Measurements from ENCODE around the gene FBXO4.

FBXO4 gene

DNA sequence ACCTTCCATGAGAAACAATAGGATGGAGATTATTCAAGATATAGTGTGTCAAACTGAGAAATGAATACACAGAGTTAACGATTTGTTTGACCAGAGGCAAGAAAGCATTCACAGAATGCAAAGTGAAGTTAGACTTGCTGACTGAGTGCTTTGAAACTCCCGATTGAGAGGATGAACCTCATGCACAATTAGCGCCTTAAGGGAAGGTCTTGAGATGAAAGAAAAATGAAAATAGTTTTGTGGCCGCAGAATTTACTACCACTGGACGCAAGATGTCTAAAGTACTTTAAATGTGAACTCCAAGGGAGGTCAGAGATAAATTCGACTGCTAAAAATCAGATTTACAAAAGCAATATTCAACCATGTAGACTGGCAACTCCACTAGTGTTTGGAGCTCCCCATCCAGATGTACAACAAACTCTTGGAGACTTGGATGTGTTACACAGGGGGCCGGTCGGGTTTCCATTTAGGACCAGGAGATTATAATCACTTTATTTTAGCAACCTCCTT is 21.6 kb upstream of the FBXO4 start:
- Histone ChIP-seq H3K9me3 (ENCODE audit: insufficient read depth, low read length) (no peaks in the 10 kb centered on the region), H3K27me3 (ENCODE audit: insufficient read depth, insufficient read length) (no peaks in the 10 kb centered on the region), H3K9ac (ENCODE audit: insufficient read length, low read depth) (peak overlapping the region; percentile 71), H3K4me3 (ENCODE audit: insufficient read length, low read depth) (peak overlapping the region; percentile 27), H3K4me1 (ENCODE audit: insufficient read depth, insufficient read length) (no peaks in the 10 kb centered on the region), H3K36me3 (ENCODE audit: insufficient read depth, insufficient read length, low read length) (peaks cover 15% of the 10 kb centered on the region)
- DNase-seq (ENCODE audit: low read depth, low spot score) = no peak
- no peak for TF ChIP-seq ZNF274 (IDR thresholded peaks at IDR 0.05; ENCODE audit: low read depth, low read length)
- no peak for TF ChIP-seq YY1 (IDR thresholded peaks at IDR 0.05; ENCODE audit: insufficient read depth, insufficient read length)
- TF ChIP-seq SUZ12 (IDR thresholded peaks at IDR 0.05; ENCODE audit: extremely low read depth, insufficient read depth, insufficient read length) = no peak

GRCh38 chr5:41903892-41904799 is 20.9 kb upstream of the FBXO4 start, which contains the start of gene RIMOC1:
TSS of gene RIMOC1 (plus strand) at chr5:41904344. CDS start at chr5:41904368, 24 bp downstream.
- no peak for TF ChIP-seq SUZ12 (IDR thresholded peaks at IDR 0.05; ENCODE audit: extremely low read depth, insufficient read depth, insufficient read length)
- TF ChIP-seq YY1 (IDR thresholded peaks at IDR 0.05; ENCODE audit: insufficient read depth, insufficient read length) = peak; percentile 54

DNA sequence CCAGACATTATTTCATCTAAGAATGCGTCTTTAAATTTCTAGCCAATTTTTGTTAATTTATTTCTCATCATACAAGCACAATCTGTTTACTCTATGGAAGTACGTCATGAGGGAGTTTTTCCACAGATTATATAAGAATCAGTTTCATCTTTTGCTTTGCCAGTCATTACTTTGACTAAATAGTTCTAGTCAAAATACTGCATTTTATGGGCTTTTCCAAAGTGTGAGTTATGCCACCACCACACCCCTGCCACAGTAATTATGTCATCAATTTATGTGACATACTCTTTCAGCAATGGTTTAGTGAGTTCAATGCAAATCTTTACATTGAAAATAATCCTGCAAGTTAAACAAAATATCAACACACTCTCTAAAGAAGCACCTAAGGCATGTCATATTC is 18.9 kb upstream of the FBXO4 start:
- Histone ChIP-seq H3K4me1 (ENCODE audit: insufficient read depth, insufficient read length) (no peaks in the 10 kb centered on the region), H3K4me3 (ENCODE audit: insufficient read length, low read depth) (no peak overlapping the region), H3K9me3 (ENCODE audit: insufficient read depth, low read length) (no peaks in the 10 kb centered on the region), H3K27me3 (ENCODE audit: insufficient read depth, insufficient read length) (no peaks in the 10 kb centered on the region), H3K9ac (ENCODE audit: insufficient read length, low read depth) (no peak overlapping the region), H3K36me3 (ENCODE audit: insufficient read depth, insufficient read length, low read length) (peaks cover 35% of the 10 kb centered on the region)
- TF ChIP-seq YY1 (IDR thresholded peaks at IDR 0.05; ENCODE audit: insufficient read depth, insufficient read length) (no peak), ZNF274 (IDR thresholded peaks at IDR 0.05; ENCODE audit: low read depth, low read length) (no peak), SUZ12 (IDR thresholded peaks at IDR 0.05; ENCODE audit: extremely low read depth, insufficient read depth, insufficient read length) (no peak)
- DNase-seq (ENCODE audit: low read depth, low spot score) = no peak

More at GRCh38 chr5:41903892-41904799, 20.9 kb upstream of the FBXO4 start, which contains the start of gene RIMOC1:
- H3K27me3 ChIP-seq (ENCODE audit: insufficient read depth, insufficient read length) = no peaks in the 10 kb centered on the region
- H3K4me3 ChIP-seq (ENCODE audit: insufficient read length, low read depth) = peak within 1 kb of the TSS; percentile 96
- DNase-seq (ENCODE audit: low read depth, low spot score) = peak; percentile 95
- H3K4me1 ChIP-seq (ENCODE audit: insufficient read depth, insufficient read length) = no peaks in the 10 kb centered on the region
- H3K36me3 ChIP-seq (ENCODE audit: insufficient read depth, insufficient read length, low read length) = peaks cover 18% of the 10 kb centered on the region
- peak within 1 kb of the TSS; percentile 95 for H3K9ac ChIP-seq (ENCODE audit: insufficient read length, low read depth)
- H3K9me3 ChIP-seq (ENCODE audit: insufficient read depth, low read length) = no peaks in the 10 kb centered on the region

- Histone ChIP-seq H3K27me3 (ENCODE audit: insufficient read depth, insufficient read length) (no peaks in the 10 kb centered on the region), H3K4me3 (ENCODE audit: insufficient read length, low read depth) (no peak overlapping the region), H3K9ac (ENCODE audit: insufficient read length, low read depth) (no peak overlapping the region), H3K4me1 (ENCODE audit: insufficient read depth, insufficient read length) (no peaks in the 10 kb centered on the region), H3K36me3 (ENCODE audit: insufficient read depth, insufficient read length, low read length) (peaks cover 54% of the 10 kb centered on the region), H3K9me3 (ENCODE audit: insufficient read depth, low read length) (no peaks in the 10 kb centered on the region)
- no peak for TF ChIP-seq SUZ12 (IDR thresholded peaks at IDR 0.05; ENCODE audit: extremely low read depth, insufficient read depth, insufficient read length)
- no peak for TF ChIP-seq ZNF274 (IDR thresholded peaks at IDR 0.05; ENCODE audit: low read depth, low read length)
- no peak for TF ChIP-seq YY1 (IDR thresholded peaks at IDR 0.05; ENCODE audit: insufficient read depth, insufficient read length)
- no peak for DNase-seq (ENCODE audit: low read depth, low spot score)
These were observed 16.6 kb upstream of the FBXO4 start for GRCh38 chr5:41908374-41909079.

DNA sequence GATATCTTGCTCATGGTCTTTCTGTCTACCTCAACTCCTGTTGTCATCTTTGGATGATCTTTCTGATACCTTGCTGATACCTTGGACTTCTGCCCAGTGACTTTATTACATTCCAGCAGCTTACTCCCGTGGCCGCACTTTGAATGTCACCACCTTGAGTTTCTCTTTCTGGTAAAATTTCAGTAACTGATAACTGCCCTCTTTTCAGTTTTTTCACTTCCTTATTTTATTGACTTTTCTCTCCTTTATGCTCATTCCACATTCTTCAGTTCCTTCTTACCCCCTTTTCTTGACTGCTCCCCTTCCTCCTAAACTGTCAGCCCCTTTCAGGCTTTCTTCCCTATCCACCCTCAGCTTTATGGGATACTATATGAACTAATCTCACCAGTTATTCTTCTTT is 7.0 kb upstream of the FBXO4 start:
- no peak for DNase-seq (ENCODE audit: low read depth, low spot score)

GRCh38 chr5:41921166-41921565 is 3.9 kb upstream of the FBXO4 start:
- TF ChIP-seq ZNF274 (IDR thresholded peaks at IDR 0.05; ENCODE audit: low read depth, low read length) (no peak), YY1 (IDR thresholded peaks at IDR 0.05; ENCODE audit: insufficient read depth, insufficient read length) (no peak), SUZ12 (IDR thresholded peaks at IDR 0.05; ENCODE audit: extremely low read depth, insufficient read depth, insufficient read length) (no peak)
- peaks cover 28% of the 10 kb centered on the region for H3K36me3 ChIP-seq (ENCODE audit: insufficient read depth, insufficient read length, low read length)
- no peak overlapping the region for H3K4me3 ChIP-seq (ENCODE audit: insufficient read length, low read depth)
- DNase-seq (ENCODE audit: low read depth, low spot score) = no peak
- H3K4me1 ChIP-seq (ENCODE audit: insufficient read depth, insufficient read length) = peaks cover 2% of the 10 kb centered on the region
- no peaks in the 10 kb centered on the region for H3K27me3 ChIP-seq (ENCODE audit: insufficient read depth, insufficient read length)
- no peak overlapping the region for H3K9ac ChIP-seq (ENCODE audit: insufficient read length, low read depth)
- H3K9me3 ChIP-seq (ENCODE audit: insufficient read depth, low read length) = no peaks in the 10 kb centered on the region

More for the DNA sequence above, 7.0 kb upstream of the FBXO4 start:
- TF ChIP-seq ZNF274 (IDR thresholded peaks at IDR 0.05; ENCODE audit: low read depth, low read length) (no peak), YY1 (IDR thresholded peaks at IDR 0.05; ENCODE audit: insufficient read depth, insufficient read length) (no peak), SUZ12 (IDR thresholded peaks at IDR 0.05; ENCODE audit: extremely low read depth, insufficient read depth, insufficient read length) (no peak)
- no peaks in the 10 kb centered on the region for H3K9me3 ChIP-seq (ENCODE audit: insufficient read depth, low read length)
- no peak overlapping the region for H3K4me3 ChIP-seq (ENCODE audit: insufficient read length, low read depth)
- peaks cover 45% of the 10 kb centered on the region for H3K36me3 ChIP-seq (ENCODE audit: insufficient read depth, insufficient read length, low read length)
- peaks cover 2% of the 10 kb centered on the region for H3K4me1 ChIP-seq (ENCODE audit: insufficient read depth, insufficient read length)
- no peaks in the 10 kb centered on the region for H3K27me3 ChIP-seq (ENCODE audit: insufficient read depth, insufficient read length)
- H3K9ac ChIP-seq (ENCODE audit: insufficient read length, low read depth) = no peak overlapping the region

GRCh38 chr5:41921874-41922273 is 3.2 kb upstream of the FBXO4 start:
- Histone ChIP-seq H3K9ac (ENCODE audit: insufficient read length, low read depth) (no peak overlapping the region), H3K4me3 (ENCODE audit: insufficient read length, low read depth) (no peak overlapping the region), H3K36me3 (ENCODE audit: insufficient read depth, insufficient read length, low read length) (peaks cover 24% of the 10 kb centered on the region), H3K4me1 (ENCODE audit: insufficient read depth, insufficient read length) (peaks cover 2% of the 10 kb centered on the region), H3K27me3 (ENCODE audit: insufficient read depth, insufficient read length) (no peaks in the 10 kb centered on the region), H3K9me3 (ENCODE audit: insufficient read depth, low read length) (no peaks in the 10 kb centered on the region)
- no peak for DNase-seq (ENCODE audit: low read depth, low spot score)
- TF ChIP-seq SUZ12 (IDR thresholded peaks at IDR 0.05; ENCODE audit: extremely low read depth, insufficient read depth, insufficient read length) = no peak
- TF ChIP-seq YY1 (IDR thresholded peaks at IDR 0.05; ENCODE audit: insufficient read depth, insufficient read length) = no peak
- no peak for TF ChIP-seq ZNF274 (IDR thresholded peaks at IDR 0.05; ENCODE audit: low read depth, low read length)

Measured in NT2/D1 (cell line).